ENCODE data around the gene KCNQ1. TPM values are rescaled to one million over a fixed set of nuclear protein-coding genes. Genes with fewer than 3 reads are reported as not detected.

The KCNQ1 gene
- total RNA-seq, 1 experiment from 2014 or later = 0.71 TPM

DNA sequence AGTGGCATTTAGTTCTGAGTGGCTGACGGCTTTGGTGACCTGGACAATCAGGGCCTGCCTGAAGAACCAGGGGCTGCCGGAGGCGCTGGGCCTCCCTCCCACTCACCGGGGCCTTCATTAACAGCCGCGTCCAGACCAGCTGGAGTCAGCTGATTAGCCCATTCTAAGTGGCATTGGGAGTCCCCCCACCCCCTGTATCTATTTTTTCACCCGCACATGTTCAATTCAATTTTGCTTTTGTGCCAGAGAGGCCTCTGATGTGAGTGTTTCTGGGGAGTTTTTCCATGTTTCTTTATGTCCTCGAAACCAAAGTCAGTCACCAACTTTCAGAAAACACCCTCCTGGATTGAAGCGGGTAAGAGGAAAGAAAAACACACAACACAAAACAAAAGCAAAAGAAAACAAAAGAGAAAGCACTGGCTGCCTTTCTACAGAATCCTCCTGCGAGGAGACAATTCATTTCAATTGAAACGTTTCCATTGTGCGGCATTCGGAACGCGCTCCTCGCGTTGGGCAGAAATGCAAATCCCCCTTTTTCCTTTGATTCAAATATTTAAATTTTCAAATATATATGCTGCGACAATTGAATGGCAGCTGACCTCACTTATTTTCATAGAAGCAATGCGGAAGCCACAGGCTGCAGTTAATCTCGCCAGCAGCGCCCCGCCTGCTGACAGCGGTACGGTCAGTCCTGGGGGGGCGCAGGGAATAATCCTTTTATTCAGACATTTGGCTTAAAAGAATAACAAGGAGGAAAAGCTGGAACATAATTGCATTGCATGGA is 423.1 kb downstream of the KCNQ1 start:
- no peak for DNase-seq (ENCODE audit: low read depth, low spot score)
- in situ Hi-C loops (cut with HindIII; ENCODE audit: low pct_unique_long_range_greater_than_20kb, low sequenced_read_pairs) = no loop called here

DNA sequence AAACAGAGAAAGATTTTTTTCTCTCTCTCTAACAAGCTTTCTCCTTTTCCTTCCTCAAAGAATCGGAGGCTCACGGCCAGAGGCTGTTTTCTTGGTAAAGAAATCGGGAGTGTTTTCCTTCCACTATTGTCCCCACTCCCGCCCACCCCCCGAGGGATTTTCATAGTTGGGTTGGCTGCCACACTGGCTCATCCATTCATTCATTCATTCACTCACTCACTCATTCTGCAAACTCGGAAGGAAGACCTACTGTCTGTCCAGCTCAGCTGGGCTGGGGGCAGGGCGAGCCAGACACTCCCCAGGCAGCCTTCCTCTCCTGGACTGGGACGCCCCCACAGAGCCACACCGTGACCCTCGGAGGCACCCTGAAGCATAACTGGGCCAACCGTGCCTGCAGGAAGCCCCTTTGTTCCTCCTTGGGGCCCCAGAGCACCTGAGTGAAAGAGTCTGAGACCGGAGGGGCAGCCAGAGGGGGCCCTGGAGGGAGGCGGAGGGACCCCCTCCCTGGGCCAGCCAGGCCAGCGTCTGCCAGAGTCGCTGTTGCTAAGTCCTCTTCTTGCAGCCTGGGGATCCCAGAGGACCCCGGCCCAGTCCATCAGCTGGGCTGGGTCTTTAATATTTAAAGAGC is 423.8 kb downstream of the KCNQ1 start:
- in situ Hi-C loops (cut with HindIII; ENCODE audit: low pct_unique_long_range_greater_than_20kb, low sequenced_read_pairs) = no loop called here
- DNase-seq (ENCODE audit: low read depth, low spot score) = no peak

DNA sequence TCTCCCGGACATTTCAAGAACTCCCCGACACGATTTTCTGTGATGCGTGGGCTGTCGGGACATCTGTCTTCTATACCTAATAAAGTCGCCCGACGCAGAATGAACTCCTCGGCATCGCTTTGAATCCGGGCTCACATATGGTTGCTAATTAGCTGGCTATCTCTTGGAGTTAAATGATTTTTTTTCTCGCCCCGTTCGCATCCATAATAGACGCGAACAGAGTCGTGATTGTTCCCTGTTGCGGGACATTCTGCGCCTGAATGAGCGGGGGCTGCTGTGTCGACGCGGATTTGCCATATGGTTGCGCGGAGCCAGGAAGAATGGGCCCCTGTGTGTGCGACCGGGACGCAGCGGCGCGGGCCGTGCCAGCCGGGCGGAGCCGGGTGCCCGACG is 424.3 kb downstream of the KCNQ1 start:
- no peak for DNase-seq (ENCODE audit: low read depth, low spot score)
- in situ Hi-C loops (cut with HindIII; ENCODE audit: low pct_unique_long_range_greater_than_20kb, low sequenced_read_pairs) = no loop called here

DNA sequence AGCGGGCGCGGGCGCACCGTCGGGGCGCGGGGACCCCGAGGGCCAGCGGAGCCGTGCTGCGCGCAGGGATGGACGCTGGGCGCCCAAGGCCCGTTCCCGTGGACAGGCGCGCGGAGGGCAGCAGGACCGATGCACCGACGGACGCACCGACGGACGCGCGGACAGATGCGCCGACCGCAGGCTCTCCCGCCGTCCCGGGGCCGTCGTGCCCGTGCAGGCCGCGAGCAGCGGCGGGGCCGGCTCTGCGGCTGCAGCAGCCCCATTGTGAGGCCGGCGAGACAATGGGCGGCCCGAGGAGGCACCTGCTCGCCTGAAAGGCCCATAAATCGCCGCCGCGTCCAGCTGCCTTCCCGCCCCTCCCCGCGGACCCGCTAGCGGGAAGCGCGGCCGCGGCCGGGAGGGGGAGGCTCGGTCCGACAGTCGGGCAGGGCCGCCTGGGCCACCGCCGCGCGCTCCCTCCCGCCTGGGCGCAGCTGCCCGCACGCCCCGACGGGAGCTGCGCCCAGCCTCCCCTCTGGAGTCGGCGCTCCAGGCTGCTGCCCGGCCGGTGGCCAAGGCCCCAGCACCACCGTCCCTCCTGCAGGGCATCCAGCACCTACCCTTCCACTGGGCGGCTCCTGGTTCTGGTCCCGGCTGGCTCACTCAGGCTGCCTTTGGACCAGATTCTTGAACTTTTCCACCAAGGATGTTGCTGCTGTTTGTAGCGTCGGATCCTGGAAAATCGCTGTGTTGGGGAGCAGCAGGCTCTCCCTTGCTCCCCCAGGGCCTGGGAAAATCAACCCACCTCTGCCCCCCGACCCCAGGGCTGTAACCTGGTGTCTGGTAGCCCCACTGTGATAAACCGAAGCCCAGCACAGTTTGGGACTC is 425.0 kb downstream of the KCNQ1 start:
- in situ Hi-C loops (cut with HindIII; ENCODE audit: low pct_unique_long_range_greater_than_20kb, low sequenced_read_pairs) = no loop called here
- no peak for DNase-seq (ENCODE audit: low read depth, low spot score)

DNA sequence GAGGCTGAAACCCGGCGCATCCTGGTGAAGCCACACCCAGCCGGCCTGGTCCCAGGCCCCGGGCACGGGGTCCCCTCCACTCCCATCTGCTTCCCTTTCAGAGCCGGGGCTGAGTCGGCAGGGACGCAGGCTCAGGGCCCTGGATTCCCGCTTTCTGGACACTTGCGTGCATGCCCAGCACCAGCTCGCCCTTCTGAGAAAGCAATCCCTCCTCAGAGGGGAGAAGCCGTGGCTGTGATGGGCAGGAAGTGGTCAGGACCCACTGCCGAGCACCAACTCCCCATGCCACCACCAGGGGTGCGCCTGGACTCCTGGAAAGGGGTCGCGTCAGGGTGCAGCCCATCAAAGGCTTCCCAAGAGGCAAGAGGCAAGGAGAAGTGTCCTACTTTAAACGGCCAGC is 425.7 kb downstream of the KCNQ1 start:
- no peak for DNase-seq (ENCODE audit: low read depth, low spot score)
- in situ Hi-C loops (cut with HindIII; ENCODE audit: low pct_unique_long_range_greater_than_20kb, low sequenced_read_pairs) = no loop called here

DNA sequence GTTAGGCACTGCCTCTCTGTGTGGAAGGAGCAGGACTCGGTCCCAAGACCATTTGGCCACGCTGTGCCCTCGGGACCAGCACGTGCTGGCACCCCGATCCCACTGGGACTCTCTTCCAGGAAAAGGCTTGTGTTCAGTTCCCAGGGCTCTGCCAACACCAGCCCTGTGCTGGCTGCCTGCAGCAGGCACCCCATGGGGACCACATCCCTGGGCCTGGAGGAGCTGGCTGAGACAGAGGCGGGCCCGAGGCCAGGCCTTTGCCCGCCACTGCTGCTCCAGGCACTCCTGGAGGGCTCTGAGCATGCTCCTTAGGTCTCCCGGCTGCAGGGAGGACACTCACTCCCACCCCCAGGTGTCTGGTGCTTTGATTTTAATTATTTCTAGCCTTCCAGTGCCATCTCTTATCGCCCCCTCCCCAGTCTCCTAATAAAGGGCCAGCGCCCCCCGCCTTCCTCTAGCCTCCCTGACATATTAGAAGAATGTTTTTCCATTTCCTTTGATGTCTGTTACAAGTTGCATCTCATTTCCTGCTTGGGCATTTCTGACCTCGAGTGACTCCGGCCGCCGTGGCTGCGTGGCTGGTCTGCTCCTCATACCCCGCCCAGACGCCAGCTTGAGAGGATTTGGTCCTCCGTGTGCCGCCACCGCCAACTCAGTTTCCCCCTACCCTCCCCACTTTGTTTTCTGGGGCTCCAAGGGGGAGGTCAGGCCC is 426.3 kb downstream of the KCNQ1 start:
- no peak for DNase-seq (ENCODE audit: low read depth, low spot score)
- in situ Hi-C loops (cut with HindIII; ENCODE audit: low pct_unique_long_range_greater_than_20kb, low sequenced_read_pairs) = no loop called here

DNA sequence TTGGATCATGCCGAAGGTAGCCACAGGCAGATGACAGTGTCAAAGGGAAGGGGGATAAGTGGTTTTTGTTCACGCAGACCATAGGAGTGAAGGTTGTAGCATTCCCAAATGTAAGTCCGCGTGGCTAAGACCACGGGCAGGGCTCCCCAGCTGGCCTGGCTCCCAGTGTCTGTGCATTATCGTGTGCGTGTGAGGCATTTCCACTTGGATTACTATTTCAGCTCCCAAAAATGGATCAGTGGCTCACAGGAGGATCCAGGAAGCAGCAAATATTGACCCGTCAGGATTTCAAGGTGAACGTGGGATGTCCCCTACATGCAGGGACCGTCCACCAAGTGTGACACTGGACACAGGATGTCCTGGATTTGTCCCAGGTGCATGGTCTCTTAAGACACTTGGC is 430.2 kb downstream of the KCNQ1 start:
- in situ Hi-C loops (cut with HindIII; ENCODE audit: low pct_unique_long_range_greater_than_20kb, low sequenced_read_pairs) = no loop called here

DNA sequence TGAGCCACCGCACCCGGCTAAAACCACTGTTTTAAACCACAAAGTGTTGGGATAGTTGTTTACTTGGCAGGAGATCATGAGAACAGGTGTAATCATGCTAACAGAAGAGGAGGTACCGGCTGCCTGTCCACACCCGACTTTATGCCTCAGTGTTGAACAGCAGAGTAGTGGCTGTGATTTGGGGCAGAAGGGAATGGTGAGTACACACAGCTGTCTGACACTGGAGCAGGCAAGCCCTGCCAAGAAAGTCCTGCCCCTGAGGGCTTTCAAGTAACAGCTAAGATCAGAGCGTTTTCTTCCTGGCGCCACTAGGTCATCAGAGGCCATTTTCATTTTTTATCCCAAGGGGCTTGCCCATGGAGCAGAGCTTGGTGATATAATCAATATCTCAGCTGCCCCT is 432.7 kb downstream of the KCNQ1 start:
- no peak for DNase-seq (ENCODE audit: low read depth, low spot score)
- in situ Hi-C loops (cut with HindIII; ENCODE audit: low pct_unique_long_range_greater_than_20kb, low sequenced_read_pairs) = no loop called here

More for the DNA sequence above, 430.2 kb downstream of the KCNQ1 start:
- no peak for DNase-seq (ENCODE audit: low read depth, low spot score)

DNA sequence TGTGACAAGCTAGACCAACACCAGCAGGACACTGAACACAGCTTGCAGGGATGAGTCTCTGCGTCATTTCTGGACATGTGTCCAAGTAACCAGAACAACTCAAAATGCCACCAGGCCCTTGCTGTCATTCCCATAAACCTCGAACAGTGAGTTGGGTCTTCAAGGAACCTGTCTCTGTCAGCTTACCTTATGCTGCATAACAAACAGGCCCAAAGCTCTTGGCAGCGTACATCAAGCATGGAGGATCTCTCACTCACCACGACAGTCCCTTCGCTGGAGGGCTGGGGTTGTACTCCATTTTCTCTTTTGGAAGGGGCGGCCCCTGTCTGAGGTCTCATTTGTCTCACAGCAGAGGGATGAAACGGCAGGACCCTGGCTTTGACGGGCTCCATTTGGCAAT is 434.0 kb downstream of the KCNQ1 start:
- in situ Hi-C loops (cut with HindIII; ENCODE audit: low pct_unique_long_range_greater_than_20kb, low sequenced_read_pairs) = no loop called here
- DNase-seq (ENCODE audit: low read depth, low spot score) = no peak

DNA sequence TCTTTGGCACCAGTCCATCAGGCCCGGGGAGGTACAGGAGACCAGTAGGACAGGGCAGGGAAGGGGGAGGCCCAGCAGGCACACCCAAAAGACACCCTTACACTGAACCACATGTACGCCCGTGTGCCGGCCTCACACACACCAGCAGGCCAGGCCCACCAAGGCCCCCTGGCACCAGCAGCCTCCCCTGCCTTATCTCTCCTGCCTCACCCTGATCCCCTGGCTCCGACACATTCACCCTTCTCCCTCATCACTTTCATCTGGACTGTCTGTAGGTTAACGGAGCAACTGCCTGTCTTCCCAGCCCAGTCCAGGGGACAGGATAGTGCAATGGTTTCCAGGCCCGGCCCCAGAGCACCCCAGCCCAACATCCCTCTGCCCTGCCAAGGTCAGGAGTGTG is 435.8 kb downstream of the KCNQ1 start:
- in situ Hi-C loops (cut with HindIII; ENCODE audit: low pct_unique_long_range_greater_than_20kb, low sequenced_read_pairs) = no loop called here

DNA sequence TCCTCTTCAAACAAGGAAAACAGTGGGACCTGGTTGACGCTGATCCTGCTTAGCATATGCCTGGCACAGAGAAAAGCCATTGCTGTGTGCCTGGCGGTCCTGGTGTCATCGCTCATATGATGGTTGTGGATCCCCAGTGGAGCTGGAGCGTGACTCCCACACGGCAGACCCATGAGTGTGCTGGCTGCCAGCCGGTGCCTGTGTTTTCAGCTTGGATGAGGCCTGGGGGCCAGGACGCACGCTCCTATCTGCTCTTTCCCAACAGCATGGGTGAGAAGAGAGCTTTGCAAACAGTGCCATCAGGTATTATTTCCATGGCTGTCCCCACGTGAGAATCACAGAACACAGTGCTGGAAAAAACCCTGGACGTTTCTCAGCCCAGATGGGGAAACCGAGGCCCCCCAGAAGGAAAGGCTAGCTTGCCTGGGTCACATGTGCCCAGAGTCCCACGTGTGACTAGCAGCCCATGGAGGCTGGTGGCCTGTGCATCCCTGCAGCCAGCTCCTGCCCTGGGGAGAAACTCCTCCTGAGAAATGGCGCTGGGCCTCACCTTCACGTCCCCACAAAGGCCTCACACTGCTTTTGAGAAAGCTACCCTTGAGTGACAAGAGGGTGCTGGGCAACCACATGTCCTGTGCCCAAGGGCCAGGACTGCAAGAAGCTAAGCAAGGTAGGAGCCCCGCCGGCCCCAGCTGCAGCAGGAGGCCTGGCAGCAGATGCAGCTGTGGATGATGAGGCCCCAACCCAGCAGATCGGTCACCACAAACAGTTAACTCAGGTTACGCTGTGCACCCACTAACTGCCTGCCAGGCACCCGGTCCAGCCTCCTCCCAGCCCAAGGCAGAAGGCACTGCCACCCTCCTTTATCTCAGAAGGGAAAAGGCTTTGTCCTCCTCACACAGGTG is 436.5 kb downstream of the KCNQ1 start:
- in situ Hi-C loops (cut with HindIII; ENCODE audit: low pct_unique_long_range_greater_than_20kb, low sequenced_read_pairs) = no loop called here
- no peak for DNase-seq (ENCODE audit: low read depth, low spot score)

More for the DNA sequence above, 435.8 kb downstream of the KCNQ1 start:
- no peak for DNase-seq (ENCODE audit: low read depth, low spot score)

DNA sequence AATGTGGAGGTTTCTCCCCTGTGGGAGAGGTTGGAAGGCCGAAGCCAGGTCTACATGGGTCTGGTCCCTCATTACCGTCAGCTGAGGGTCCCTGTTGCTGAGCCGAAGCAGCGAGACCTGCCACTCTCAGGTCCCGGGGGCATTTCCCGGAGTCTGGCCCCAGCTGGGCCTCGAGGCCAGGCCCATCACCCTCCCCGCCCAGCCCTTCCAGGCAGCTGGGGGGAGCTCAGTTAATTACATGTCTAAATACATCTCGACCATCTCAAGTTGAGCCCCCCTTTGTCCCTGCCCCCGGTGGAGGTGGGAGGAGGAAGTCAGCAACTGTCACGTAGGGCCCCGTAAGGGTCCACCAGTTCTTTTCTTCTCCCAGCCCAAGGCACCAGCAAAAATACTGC is 437.2 kb downstream of the KCNQ1 start:
- in situ Hi-C loops (cut with HindIII; ENCODE audit: low pct_unique_long_range_greater_than_20kb, low sequenced_read_pairs) = no loop called here
- no peak for DNase-seq (ENCODE audit: low read depth, low spot score)

DNA sequence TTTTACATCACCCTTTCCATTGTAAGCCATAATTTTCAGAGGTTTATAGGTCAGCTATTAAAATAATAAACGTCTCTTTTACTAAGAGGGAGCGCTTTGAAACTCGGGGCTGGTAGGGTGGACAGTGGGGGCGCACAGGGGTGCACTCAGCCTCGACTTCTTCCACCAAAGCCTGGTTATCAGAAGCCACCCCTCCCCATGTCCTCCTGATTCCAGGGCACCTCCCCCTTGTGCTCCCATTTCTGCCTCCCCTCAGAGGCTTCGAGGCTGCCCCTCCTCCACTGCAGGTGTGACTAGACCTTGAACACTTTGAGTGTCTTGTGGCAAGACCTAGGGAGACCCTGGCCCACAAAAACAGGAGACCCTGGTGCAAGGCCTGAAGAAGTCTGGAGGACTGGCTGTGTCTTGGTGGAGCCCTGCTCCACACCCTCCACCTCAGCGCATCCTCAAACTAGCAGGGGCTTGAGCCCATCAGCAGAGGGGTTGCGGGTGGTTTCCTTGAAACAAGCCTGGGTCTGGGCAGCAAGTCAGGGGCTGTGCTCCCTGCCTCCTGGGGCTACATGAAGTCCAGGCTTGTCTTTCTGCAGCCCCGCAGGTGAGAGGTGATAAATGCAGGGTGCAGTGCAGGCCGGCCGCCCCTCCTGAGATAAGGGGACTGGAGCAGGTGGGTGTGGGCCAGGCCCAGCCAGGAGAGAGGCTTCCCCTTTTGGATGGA is 437.7 kb downstream of the KCNQ1 start:
- in situ Hi-C loops (cut with HindIII; ENCODE audit: low pct_unique_long_range_greater_than_20kb, low sequenced_read_pairs) = no loop called here

DNA sequence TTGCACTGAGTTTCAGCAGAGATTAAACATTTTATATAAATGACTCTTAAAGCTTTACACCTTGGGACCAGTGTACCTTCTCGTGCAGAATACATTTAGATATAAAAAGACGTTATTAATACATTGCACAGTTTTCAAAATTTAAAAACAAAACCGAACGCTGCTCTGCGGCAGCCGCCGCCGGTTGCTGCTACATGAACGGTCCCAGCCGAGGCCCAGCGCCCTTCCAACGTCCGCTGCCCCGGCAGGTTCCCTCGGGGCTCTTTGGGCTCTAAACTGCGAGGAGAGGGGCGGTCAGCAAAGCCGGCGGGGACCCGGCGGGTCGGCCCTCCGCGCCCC is 438.8 kb downstream of the KCNQ1 start:
- in situ Hi-C loops (cut with HindIII; ENCODE audit: low pct_unique_long_range_greater_than_20kb, low sequenced_read_pairs) = no loop called here
- no peak for DNase-seq (ENCODE audit: low read depth, low spot score)

More for the DNA sequence above, 437.7 kb downstream of the KCNQ1 start:
- no peak for DNase-seq (ENCODE audit: low read depth, low spot score)

DNA sequence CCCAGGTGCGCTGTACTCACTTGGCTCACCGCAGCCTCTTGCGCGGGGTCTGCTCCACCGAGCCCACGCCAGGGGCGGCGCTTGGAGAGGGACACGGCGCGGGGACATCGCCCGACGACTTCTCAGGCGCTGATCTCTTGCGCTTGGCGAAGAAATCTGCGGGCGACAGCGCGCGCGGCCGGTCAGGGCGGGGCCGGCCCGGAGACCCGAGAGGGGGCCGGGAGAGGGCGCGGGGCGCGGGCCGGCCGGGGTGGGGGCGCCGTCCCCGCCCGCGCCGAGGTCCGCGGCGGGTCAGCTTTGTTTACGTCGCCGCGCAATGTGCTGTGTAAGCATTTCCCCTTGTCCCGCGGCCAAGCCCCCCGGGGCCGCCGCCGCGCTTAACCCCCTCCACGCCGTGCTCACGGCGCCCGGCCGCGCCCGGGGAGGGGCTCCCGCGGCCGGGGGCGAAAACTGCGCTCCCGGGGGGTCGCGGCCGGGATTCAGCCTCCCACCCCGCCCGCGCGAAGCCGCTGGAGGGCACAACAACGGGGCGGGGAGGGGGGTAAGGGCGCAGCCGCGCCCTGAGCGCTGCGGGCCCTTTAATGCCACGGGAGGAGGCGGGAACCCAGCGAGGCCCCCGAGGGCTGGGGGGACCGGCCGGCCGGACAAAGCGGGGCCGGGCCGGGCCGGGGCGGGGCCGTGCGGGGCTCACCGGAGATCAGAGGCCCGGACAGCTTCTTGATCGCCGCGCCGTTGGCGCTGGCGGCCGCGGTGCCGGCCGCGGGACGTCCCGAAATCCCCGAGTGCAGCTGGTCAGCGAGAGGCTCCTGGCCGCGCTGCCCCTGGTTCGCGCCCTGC is 439.4 kb downstream of the KCNQ1 start:
- peak; percentile 34 for DNase-seq (ENCODE audit: low read depth, low spot score)
- in situ Hi-C loops (cut with HindIII; ENCODE audit: low pct_unique_long_range_greater_than_20kb, low sequenced_read_pairs) = no loop called here

Measured in SK-MEL-5 (cell line).